ENCODE results near the gene PIGV.

PIGV gene

DNA sequence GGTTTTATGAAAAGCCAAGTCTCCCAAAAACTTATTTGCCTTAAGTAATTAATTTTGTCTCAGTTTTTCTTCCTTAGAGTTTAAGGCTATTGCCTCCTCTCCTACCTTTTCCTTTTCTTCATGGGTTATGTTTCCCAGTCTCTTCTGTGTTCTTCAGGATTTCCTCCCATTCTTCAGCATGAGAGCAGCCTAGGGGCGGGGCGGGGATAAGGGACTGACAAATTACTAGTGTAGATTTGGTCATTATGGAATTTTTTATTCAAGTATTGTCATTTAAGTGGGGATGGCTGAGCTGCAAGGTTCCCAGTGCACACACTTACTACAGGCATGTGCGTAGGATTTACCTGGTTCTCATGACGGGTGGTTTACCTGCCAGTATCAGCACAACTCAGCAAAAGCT, 35.2 kb upstream of the PIGV start:
- Histone ChIP-seq H3K9me3 (ENCODE audit: control insufficient read depth, low read length) (no peaks in the 10 kb centered on the region), H3K36me3 (ENCODE audit: control insufficient read depth, insufficient read depth, low read length) (peaks cover 3% of the 10 kb centered on the region), H3K4me3 (ENCODE audit: low read length) (no peak overlapping the region), H3K27me3 (ENCODE audit: control insufficient read depth, insufficient read depth, low read length) (no peaks in the 10 kb centered on the region), H3K4me1 (ENCODE audit: control insufficient read depth, insufficient read depth, low read length) (peaks cover 7% of the 10 kb centered on the region), H3K9ac (ENCODE audit: low read length) (no peak overlapping the region)

- no peak overlapping the region for H3K4me3 ChIP-seq (ENCODE audit: low read length)
- H3K4me1 ChIP-seq (ENCODE audit: control insufficient read depth, insufficient read depth, low read length): peaks cover 7% of the 10 kb centered on the region
- H3K9me3 ChIP-seq (ENCODE audit: control insufficient read depth, low read length): no peaks in the 10 kb centered on the region
- H3K27me3 ChIP-seq (ENCODE audit: control insufficient read depth, insufficient read depth, low read length): no peaks in the 10 kb centered on the region
- no peak overlapping the region for H3K9ac ChIP-seq (ENCODE audit: low read length)
- H3K36me3 ChIP-seq (ENCODE audit: control insufficient read depth, insufficient read depth, low read length): peaks cover 16% of the 10 kb centered on the region
Observed at GRCh38 chr1:26754086-26754874, 33.5 kb upstream of the PIGV start.

GRCh38 chr1:26758358-26758757, 29.4 kb upstream of the PIGV start:
- Histone ChIP-seq H3K36me3 (ENCODE audit: control insufficient read depth, insufficient read depth, low read length) (peaks cover 31% of the 10 kb centered on the region), H3K9ac (ENCODE audit: low read length) (no peak overlapping the region), H3K4me3 (ENCODE audit: low read length) (no peak overlapping the region), H3K4me1 (ENCODE audit: control insufficient read depth, insufficient read depth, low read length) (no peaks in the 10 kb centered on the region), H3K9me3 (ENCODE audit: control insufficient read depth, low read length) (no peaks in the 10 kb centered on the region), H3K27me3 (ENCODE audit: control insufficient read depth, insufficient read depth, low read length) (no peaks in the 10 kb centered on the region)

GRCh38 chr1:26759531-26759930, 28.2 kb upstream of the PIGV start:
- no peak overlapping the region for H3K4me3 ChIP-seq (ENCODE audit: low read length)
- H3K27me3 ChIP-seq (ENCODE audit: control insufficient read depth, insufficient read depth, low read length): no peaks in the 10 kb centered on the region
- peaks cover 33% of the 10 kb centered on the region for H3K36me3 ChIP-seq (ENCODE audit: control insufficient read depth, insufficient read depth, low read length)
- no peaks in the 10 kb centered on the region for H3K4me1 ChIP-seq (ENCODE audit: control insufficient read depth, insufficient read depth, low read length)
- H3K9ac ChIP-seq (ENCODE audit: low read length): no peak overlapping the region
- H3K9me3 ChIP-seq (ENCODE audit: control insufficient read depth, low read length): no peaks in the 10 kb centered on the region

DNA sequence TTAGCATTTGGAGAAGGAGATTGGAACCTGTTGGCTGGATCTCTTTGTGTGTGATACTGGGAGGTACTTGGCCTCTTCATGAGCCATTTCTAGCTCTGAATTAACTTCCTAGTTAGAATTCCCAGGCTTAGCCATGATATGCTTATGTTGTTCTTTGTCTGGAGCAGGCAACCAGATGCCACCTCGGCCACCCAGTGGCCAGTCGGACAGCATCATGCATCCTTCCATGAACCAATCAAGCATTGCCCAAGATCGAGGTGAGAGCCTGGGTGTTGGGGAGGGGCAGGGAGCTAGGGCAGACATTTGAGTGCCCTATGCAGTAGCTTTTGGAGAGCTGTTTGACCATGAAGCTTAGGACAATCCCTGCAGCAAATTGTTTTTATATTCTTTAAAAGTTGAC, 26.5 kb upstream of the PIGV start:
- Histone ChIP-seq H3K27me3 (ENCODE audit: control insufficient read depth, insufficient read depth, low read length) (no peaks in the 10 kb centered on the region), H3K9ac (ENCODE audit: low read length) (no peak overlapping the region), H3K4me3 (ENCODE audit: low read length) (no peak overlapping the region), H3K36me3 (ENCODE audit: control insufficient read depth, insufficient read depth, low read length) (peaks cover 39% of the 10 kb centered on the region), H3K9me3 (ENCODE audit: control insufficient read depth, low read length) (no peaks in the 10 kb centered on the region), H3K4me1 (ENCODE audit: control insufficient read depth, insufficient read depth, low read length) (no peaks in the 10 kb centered on the region)

DNA sequence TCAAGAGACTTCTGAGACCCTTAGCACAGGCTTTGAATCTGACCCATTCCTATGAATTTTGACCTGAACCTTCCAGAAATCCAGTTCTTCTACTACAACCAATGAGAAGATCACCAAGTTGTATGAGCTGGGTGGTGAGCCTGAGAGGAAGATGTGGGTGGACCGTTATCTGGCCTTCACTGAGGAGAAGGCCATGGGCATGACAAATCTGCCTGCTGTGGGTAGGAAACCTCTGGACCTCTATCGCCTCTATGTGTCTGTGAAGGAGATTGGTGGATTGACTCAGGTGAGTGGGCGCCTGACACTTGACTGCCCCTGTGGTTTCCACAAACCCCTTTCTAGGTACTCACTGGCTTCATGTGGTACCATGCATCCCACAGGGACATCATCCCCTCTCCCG, 20.0 kb upstream of the PIGV start:
- Histone ChIP-seq H3K4me3 (ENCODE audit: low read length) (no peak overlapping the region), H3K4me1 (ENCODE audit: control insufficient read depth, insufficient read depth, low read length) (peaks cover 21% of the 10 kb centered on the region), H3K27me3 (ENCODE audit: control insufficient read depth, insufficient read depth, low read length) (no peaks in the 10 kb centered on the region), H3K36me3 (ENCODE audit: control insufficient read depth, insufficient read depth, low read length) (peaks cover 33% of the 10 kb centered on the region), H3K9ac (ENCODE audit: low read length) (no peak overlapping the region), H3K9me3 (ENCODE audit: control insufficient read depth, low read length) (no peaks in the 10 kb centered on the region)

GRCh38 chr1:26768755-26769154, 19.0 kb upstream of the PIGV start:
- Histone ChIP-seq H3K27me3 (ENCODE audit: control insufficient read depth, insufficient read depth, low read length) (no peaks in the 10 kb centered on the region), H3K9ac (ENCODE audit: low read length) (no peak overlapping the region), H3K36me3 (ENCODE audit: control insufficient read depth, insufficient read depth, low read length) (peaks cover 38% of the 10 kb centered on the region), H3K4me3 (ENCODE audit: low read length) (no peak overlapping the region), H3K9me3 (ENCODE audit: control insufficient read depth, low read length) (no peaks in the 10 kb centered on the region), H3K4me1 (ENCODE audit: control insufficient read depth, insufficient read depth, low read length) (peaks cover 21% of the 10 kb centered on the region)

- no peaks in the 10 kb centered on the region for H3K9me3 ChIP-seq (ENCODE audit: control insufficient read depth, low read length)
- H3K4me1 ChIP-seq (ENCODE audit: control insufficient read depth, insufficient read depth, low read length): peaks cover 21% of the 10 kb centered on the region
- H3K36me3 ChIP-seq (ENCODE audit: control insufficient read depth, insufficient read depth, low read length): peaks cover 35% of the 10 kb centered on the region
- H3K4me3 ChIP-seq (ENCODE audit: low read length): no peak overlapping the region
- H3K9ac ChIP-seq (ENCODE audit: low read length): no peak overlapping the region
- H3K27me3 ChIP-seq (ENCODE audit: control insufficient read depth, insufficient read depth, low read length): no peaks in the 10 kb centered on the region
Observed at GRCh38 chr1:26771285-26771642, 16.5 kb upstream of the PIGV start.

DNA sequence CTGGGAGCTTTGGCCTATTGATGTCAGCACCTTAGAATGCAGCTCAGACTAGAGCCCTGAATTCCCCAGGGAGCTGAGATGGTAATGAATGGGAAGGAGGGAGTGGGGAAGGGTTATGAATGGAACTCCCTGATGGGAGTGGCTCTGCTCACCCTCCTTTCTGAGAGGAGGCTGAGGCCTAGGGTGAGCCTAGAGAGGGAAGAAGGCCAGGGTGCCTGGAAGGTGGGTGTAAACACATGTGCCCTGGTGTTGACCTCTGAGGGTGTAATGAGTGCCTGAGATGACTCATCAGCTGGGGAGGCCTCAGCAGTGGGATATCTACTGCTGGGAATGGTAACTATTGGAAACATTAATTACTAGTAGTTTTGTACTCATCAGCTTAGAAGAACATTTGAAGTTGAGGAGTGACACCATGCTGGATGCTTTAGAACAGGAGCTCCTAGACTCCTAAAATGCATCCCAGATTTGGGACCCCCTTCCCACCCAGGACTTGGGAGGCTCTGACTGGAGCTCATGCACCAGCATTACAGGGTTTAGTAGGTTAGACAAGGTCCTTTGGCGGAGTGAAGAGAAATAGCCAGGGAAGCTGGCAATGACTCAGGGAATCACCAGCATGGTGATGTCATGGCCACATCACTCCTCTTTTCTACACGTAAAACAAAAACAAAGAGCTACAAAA, 16.0 kb upstream of the PIGV start:
- H3K27me3 ChIP-seq (ENCODE audit: control insufficient read depth, insufficient read depth, low read length): no peaks in the 10 kb centered on the region
- peaks cover 36% of the 10 kb centered on the region for H3K36me3 ChIP-seq (ENCODE audit: control insufficient read depth, insufficient read depth, low read length)
- no peak overlapping the region for H3K4me3 ChIP-seq (ENCODE audit: low read length)
- no peak overlapping the region for H3K9ac ChIP-seq (ENCODE audit: low read length)
- no peaks in the 10 kb centered on the region for H3K9me3 ChIP-seq (ENCODE audit: control insufficient read depth, low read length)
- H3K4me1 ChIP-seq (ENCODE audit: control insufficient read depth, insufficient read depth, low read length): peaks cover 21% of the 10 kb centered on the region

DNA sequence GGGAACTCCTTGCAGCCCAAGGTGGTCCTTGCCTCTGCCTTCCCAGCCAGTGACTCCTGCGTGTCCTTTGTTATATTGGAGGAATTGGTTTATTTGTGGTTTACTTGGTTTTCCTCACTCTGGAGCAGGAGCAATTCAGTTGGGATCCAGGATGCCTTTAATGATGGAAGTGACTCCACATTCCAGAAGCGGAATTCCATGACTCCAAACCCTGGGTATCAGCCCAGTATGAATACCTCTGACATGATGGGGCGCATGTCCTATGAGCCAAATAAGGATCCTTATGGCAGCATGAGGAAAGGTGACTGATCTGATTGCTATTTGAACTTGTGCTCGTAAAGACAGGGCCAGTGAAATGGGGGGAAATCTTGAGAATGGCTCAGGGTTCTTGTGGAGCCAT, 15.1 kb upstream of the PIGV start:
- no peak overlapping the region for H3K9ac ChIP-seq (ENCODE audit: low read length)
- peaks cover 21% of the 10 kb centered on the region for H3K4me1 ChIP-seq (ENCODE audit: control insufficient read depth, insufficient read depth, low read length)
- H3K27me3 ChIP-seq (ENCODE audit: control insufficient read depth, insufficient read depth, low read length): no peaks in the 10 kb centered on the region
- H3K9me3 ChIP-seq (ENCODE audit: control insufficient read depth, low read length): no peaks in the 10 kb centered on the region
- peaks cover 39% of the 10 kb centered on the region for H3K36me3 ChIP-seq (ENCODE audit: control insufficient read depth, insufficient read depth, low read length)
- H3K4me3 ChIP-seq (ENCODE audit: low read length): no peak overlapping the region

DNA sequence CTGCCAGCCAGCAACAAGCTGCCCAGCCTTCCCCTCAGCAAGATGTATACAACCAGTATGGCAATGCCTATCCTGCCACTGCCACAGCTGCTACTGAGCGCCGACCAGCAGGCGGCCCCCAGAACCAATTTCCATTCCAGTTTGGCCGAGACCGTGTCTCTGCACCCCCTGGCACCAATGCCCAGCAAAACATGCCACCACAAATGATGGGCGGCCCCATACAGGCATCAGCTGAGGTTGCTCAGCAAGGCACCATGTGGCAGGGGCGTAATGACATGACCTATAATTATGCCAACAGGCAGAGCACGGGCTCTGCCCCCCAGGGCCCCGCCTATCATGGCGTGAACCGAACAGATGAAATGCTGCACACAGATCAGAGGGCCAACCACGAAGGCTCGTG, 13.3 kb upstream of the PIGV start:
- H3K9ac ChIP-seq (ENCODE audit: low read length): no peak overlapping the region
- no peaks in the 10 kb centered on the region for H3K9me3 ChIP-seq (ENCODE audit: control insufficient read depth, low read length)
- no peaks in the 10 kb centered on the region for H3K27me3 ChIP-seq (ENCODE audit: control insufficient read depth, insufficient read depth, low read length)
- H3K36me3 ChIP-seq (ENCODE audit: control insufficient read depth, insufficient read depth, low read length): peaks cover 44% of the 10 kb centered on the region
- H3K4me1 ChIP-seq (ENCODE audit: control insufficient read depth, insufficient read depth, low read length): peaks cover 16% of the 10 kb centered on the region
- no peak overlapping the region for H3K4me3 ChIP-seq (ENCODE audit: low read length)

GRCh38 chr1:26775666-26776065, 12.1 kb upstream of the PIGV start:
- Histone ChIP-seq H3K27me3 (ENCODE audit: control insufficient read depth, insufficient read depth, low read length) (no peaks in the 10 kb centered on the region), H3K9ac (ENCODE audit: low read length) (no peak overlapping the region), H3K4me1 (ENCODE audit: control insufficient read depth, insufficient read depth, low read length) (peaks cover 15% of the 10 kb centered on the region), H3K4me3 (ENCODE audit: low read length) (no peak overlapping the region), H3K36me3 (ENCODE audit: control insufficient read depth, insufficient read depth, low read length) (peaks cover 52% of the 10 kb centered on the region), H3K9me3 (ENCODE audit: control insufficient read depth, low read length) (no peaks in the 10 kb centered on the region)
